Measurements from ENCODE around the gene CSPG5. TPM values are rescaled to one million over a fixed set of nuclear protein-coding genes. Genes with fewer than 3 reads are reported as not detected.

The CSPG5 gene
- total RNA-seq, 1 experiment from 2014 or later: 5.7 TPM

GRCh38 chr3:47553407-47553806, 25.3 kb downstream of the CSPG5 start:
- DNase-seq: no peak
- no CpG with 5 or more reads among the region's 7 CpGs for WGBS (ENCODE audit: extremely low coverage, insufficient read length, low lambda C conversion rate)
- Histone ChIP-seq H2AK5ac (ENCODE audit: insufficient read length, low read length) (no peak overlapping the region), H3K4ac (ENCODE audit: low read depth, low read length) (no peak overlapping the region), H3K56ac (ENCODE audit: insufficient read length, low read depth, low read length) (no peak overlapping the region), H3K4me1 (ENCODE audit: insufficient read depth, low read length) (no peaks in the 10 kb centered on the region), H2AFZ (ENCODE audit: low read length) (no peak overlapping the region), H2BK5ac (ENCODE audit: insufficient read length, low read length) (no peak overlapping the region), H3K27me3 (ENCODE audit: insufficient read depth, low read length) (no peaks in the 10 kb centered on the region), H3K23me2 (ENCODE audit: insufficient read length, low read depth, low read length, poor library complexity, severe bottlenecking) (no peaks in the 10 kb centered on the region), H3K4me2 (ENCODE audit: insufficient read depth, insufficient read length, low read length) (no peak overlapping the region), H3K9ac (ENCODE audit: extremely low read depth, insufficient read length, low read length) (no peak overlapping the region), H3K23ac (ENCODE audit: insufficient read length, low read depth, low read length) (no peak overlapping the region), H4K8ac (replicated peaks; ENCODE audit: insufficient read length, low read depth, low read length) (no peak overlapping the region), H3K9me3 (ENCODE audit: control insufficient read depth, low read depth, low read length) (no peaks in the 10 kb centered on the region), H3K14ac (ENCODE audit: insufficient read depth, low read length) (no peak overlapping the region), H3T11ph (ENCODE audit: low read length) (no peak overlapping the region), H4K5ac (ENCODE audit: insufficient read length, low read depth, low read length) (peak overlapping the region; percentile 30), H3K79me1 (ENCODE audit: insufficient read depth, low read depth, low read length, poor library complexity, severe bottlenecking) (no peaks in the 10 kb centered on the region), H3K27ac (ENCODE audit: insufficient read length, low read depth, low read length) (no peak overlapping the region), H2BK20ac (ENCODE audit: low read depth, low read length, poor library complexity, severe bottlenecking) (no peak overlapping the region), H4K20me1 (ENCODE audit: control insufficient read depth, insufficient read depth, insufficient read length) (no peaks in the 10 kb centered on the region), H3K79me2 (ENCODE audit: insufficient read depth, low read length) (no peaks in the 10 kb centered on the region), H2BK12ac (ENCODE audit: insufficient read length, low read depth, low read length) (no peak overlapping the region), H4K91ac (ENCODE audit: insufficient read length, low read depth, low read length) (no peak overlapping the region), H2BK15ac (ENCODE audit: low read depth, low read length) (no peak overlapping the region), H3K18ac (ENCODE audit: insufficient read length, low read depth, low read length) (no peak overlapping the region), H2BK120ac (ENCODE audit: low read depth, low read length, poor library complexity, severe bottlenecking) (no peak overlapping the region)
- no peak overlapping the region for H3K4me3 Mint-ChIP-seq
- H3K4me1 Mint-ChIP-seq: 0 out of 4 replicates have a peak, but pooled peaks cover 0 to 4% of the 10 kb centered on the region in 2 experiments
- no peaks in the 10 kb centered on the region; a peak in 1 of 7 replicates for H3K36me3 Mint-ChIP-seq (ENCODE audit: insufficient read depth in 1 of 3, low read depth in 3 of 3)
- peaks cover 16% of the 10 kb centered on the region for H3K27me3 Mint-ChIP-seq (ENCODE audit: low read depth)
- no peak overlapping the region for H3K27ac Mint-ChIP-seq
- H3K9me3 Mint-ChIP-seq: no peaks in the 10 kb centered on the region
- TF ChIP-seq, protein P1, sequence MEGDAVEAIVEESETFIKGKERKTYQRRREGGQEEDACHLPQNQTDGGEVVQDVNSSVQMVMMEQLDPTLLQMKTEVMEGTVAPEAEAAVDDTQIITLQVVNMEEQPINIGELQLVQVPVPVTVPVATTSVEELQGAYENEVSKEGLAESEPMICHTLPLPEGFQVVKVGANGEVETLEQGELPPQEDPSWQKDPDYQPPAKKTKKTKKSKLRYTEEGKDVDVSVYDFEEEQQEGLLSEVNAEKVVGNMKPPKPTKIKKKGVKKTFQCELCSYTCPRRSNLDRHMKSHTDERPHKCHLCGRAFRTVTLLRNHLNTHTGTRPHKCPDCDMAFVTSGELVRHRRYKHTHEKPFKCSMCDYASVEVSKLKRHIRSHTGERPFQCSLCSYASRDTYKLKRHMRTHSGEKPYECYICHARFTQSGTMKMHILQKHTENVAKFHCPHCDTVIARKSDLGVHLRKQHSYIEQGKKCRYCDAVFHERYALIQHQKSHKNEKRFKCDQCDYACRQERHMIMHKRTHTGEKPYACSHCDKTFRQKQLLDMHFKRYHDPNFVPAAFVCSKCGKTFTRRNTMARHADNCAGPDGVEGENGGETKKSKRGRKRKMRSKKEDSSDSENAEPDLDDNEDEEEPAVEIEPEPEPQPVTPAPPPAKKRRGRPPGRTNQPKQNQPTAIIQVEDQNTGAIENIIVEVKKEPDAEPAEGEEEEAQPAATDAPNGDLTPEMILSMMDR (conservative IDR thresholded peaks at IDR 0.05): no peak
